H1 (cell line): ENCODE results near the gene ECI1. TPM values are rescaled to one million over a fixed set of nuclear protein-coding genes. Genes with fewer than 3 reads are reported as not detected.

ENCODE experiments used
- CTBP2 ChIP-seq: IDR thresholded peaks from 2 replicates; pipeline ENCODE4 v1.7.0; 2011; ENCODE audit warnings: borderline replicate concordance, mild to moderate bottlenecking, moderate library complexity, mixed read lengths, low read length; ENCODE audit not compliant: insufficient read depth, insufficient read length
- POLR2A ChIP-seq, 2 experiments: IDR thresholded peaks; 1 replicate in 1 of 2; 2 replicates in 1 of 2; pipeline ENCODE4 v1.6.1; 2011; ENCODE audit warnings: low read depth in 2 of 2, low read length in 2 of 2, mild to moderate bottlenecking in 2 of 2; ENCODE audit errors: control extremely low read depth in 1 of 2
- POU5F1 ChIP-seq: IDR thresholded peaks from 2 replicates; pipeline ENCODE4 v1.6.1; 2011; ENCODE audit warnings: low read depth, mild to moderate bottlenecking, low read length, moderate library complexity
- TCF12 ChIP-seq: IDR thresholded peaks from 2 replicates; pipeline ENCODE4 v1.6.1; 2011; ENCODE audit warnings: low read depth, mild to moderate bottlenecking, low read length
- polyA plus RNA-seq, 7 experiments: library from polyadenylated mRNA; depleted of rRNA in 3 of 7; stranded (reverse) in 5 of 7; unstranded in 2 of 7; fragments of >200 nt in 5 of 7; fragments of 200-250 nt in 2 of 7; gene quantifications; 1 replicate in 5 of 7; 2 replicates in 1 of 7; 4 replicates in 1 of 7; pipeline versions ENCODE4 v1.2.1 to v1.2.3, GENCODE V29; 2011 to 2013; ENCODE audit warnings: missing spikeins in 2 of 7, mixed read lengths in 2 of 7
- total RNA-seq: library from RNA; stranded (reverse); fragmentation: NEBNext Ultra II Directional; extraction: Animal tissue kit (Norgen Biotek cat#: 25700); gene quantifications from 2 replicates; pipeline ENCODE4 v1.2.1, GENCODE V29; 2021

The ECI1 gene
- total and polyA plus RNA-seq, 2 of the 8 experiments (the other 6 are each of a cell fraction or from before 2014, with no cell fraction given) = 79.5 to 151 TPM

DNA sequence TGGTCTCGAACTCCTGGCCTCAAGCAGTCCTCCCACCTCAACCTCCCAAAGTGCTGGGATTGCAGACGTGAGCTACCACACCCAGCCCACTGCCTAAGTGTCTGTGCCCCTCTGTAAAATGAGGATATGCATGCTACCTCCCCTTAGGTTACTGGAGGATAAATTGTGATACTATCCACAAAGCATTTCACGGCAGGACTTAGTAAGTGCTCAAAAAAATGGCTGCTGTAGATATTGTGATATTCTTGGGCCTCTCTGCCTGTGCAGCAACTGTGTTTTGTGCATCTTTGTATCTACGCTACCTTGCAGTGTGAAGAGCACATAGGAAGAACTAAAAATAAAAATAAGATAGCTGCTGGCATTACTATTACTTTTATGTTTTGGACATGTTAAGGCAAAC lies 53.1 kb downstream of the ECI1 start (continued):
- TF ChIP-seq TCF12 (no peak), POU5F1 (no peak), CTBP2 (no peak), POLR2A (IDR thresholded peaks at IDR 0.05; ENCODE audit: control extremely low read depth in 1 of 2, low read depth in 2 of 2, low read length in 2 of 2) (no peak)
- TF ChIP-seq, all 59 proteins: peak for 0
